T-helper 2 cell (primary cell): ENCODE results near the gene PCSK4.
"Not testable (repeated sequence)": the region's sequence is repeated elsewhere in the genome, so short reads cannot be mapped to it uniquely, and the experiment has no call there.

Experiments used
- DNase-seq, 5 experiments: peaks; one replicate each; pipeline versions ENCODE4 v3.0.0 to v3.0.0-alpha.2; 2012 to 2022
- total RNA-seq, 2 donors: gene quantifications; one replicate each; lab custom pipeline; 2026; lab: John Stamatoyannopoulos, UW

PCSK4 gene
- total RNA-seq, result 0.94 to 1.9 reads per million in 2 donors

DNA sequence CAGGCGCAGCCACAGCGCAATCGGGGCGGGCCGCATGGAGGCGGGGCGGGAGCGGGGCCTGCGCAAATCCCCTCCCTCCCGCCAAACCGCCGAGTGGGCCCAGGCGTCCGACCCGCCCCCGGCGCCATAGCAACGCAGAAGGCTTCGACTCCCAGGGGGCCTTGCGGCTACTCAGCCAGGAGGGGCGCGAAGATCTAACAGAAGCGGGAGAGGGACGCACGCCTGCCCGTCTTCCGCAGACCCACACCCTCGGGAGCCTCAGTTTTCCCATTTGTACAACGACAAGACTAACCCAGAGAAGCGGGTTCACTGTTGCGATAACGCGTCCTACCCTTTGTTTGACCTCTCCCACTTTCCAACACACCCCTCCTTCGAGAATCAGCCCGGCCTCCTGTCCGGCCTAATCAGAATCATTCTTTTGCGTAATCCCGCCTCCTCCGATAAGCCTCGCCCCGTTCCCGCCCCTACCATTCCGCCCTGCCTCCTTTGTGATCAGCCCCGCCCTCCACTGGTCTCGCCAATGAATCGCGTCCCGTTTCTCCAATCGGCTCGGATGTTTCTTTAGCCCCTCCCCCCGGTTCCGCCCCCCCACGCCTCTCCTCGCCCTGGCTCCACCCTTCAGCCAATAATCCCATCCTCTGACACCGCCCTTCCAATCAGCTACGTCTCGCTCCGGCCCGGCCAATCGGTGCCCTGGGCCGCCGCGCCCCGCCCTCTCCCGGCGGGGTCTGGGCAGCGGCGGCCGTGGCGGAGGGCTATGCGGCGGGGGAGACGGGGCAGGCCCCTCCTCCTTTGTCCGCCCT, at the start of gene PCSK4:
TSS of gene PCSK4 (minus strand) at position 40 of the 803 bp plus-strand sequence. CDS start at position 36, 4 bp downstream.
- peak; percentile 91 to 97 (median 96) for DNase-seq

DNA sequence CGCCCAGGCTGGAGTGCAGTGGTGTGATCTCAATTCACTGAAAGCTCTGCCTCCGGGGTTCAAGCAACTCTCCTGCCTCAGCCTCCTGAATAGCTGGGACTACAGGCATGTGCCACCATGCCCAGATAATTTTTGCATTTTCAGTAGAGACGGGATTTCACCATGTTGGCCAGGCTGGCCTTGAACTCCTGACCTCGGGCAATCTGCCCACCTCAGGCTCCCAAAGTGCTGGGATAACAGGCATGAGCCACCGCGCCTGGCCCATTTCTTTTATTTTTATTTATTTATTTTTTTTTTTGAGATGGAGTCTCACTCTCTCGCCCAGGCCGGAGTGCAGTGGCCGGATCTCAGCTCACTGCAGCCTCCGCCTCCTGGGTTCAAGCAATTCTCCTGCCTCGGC, 49.6 kb upstream of the PCSK4 start:
- not testable (repeated sequence) for DNase-seq

- DNase-seq, result no peak
Measured at GRCh38 chr19:1538978-1539377, 48.8 kb upstream of the PCSK4 start.

- not testable (repeated sequence) for DNase-seq
Measured at GRCh38 chr19:1535699-1536098, 45.5 kb upstream of the PCSK4 start.

GRCh38 chr19:1534972-1535371, 44.8 kb upstream of the PCSK4 start:
- DNase-seq, result no peak

DNA sequence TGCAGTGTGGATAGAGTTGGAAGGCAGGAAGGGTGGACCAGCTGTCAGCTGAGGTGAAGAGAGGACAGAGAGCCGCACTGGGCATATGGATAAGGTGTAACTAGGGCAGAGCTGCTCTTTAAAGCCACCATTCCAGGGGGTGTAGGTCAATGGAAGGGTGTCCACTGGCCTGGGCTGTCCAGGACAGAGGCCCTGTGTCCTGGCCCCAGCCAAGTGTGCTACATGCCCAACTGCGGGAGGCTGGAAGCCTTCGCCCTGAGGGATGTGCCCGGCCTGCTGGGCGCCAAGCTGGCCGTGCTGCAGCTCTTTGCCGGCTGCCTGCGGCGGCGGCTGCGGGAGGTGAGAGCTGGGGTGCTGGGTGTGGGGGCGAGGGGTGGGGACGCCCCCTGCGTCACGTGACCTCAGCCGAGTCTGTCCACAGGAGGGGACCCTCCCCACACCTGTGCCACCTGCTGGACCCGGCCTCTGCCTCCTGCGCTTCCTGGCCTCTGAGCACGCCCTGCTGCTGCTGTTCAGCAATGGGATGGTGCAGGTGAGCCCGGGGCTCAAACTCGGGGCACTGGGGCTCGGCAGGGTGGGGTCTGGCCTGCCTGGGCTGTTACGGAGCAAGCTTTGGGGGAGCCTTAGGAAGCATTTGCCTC, 43.5 kb upstream of the PCSK4 start:
- DNase-seq, result no peak

GRCh38 chr19:1532003-1532402, 41.9 kb upstream of the PCSK4 start:
- DNase-seq, result no peak

DNA sequence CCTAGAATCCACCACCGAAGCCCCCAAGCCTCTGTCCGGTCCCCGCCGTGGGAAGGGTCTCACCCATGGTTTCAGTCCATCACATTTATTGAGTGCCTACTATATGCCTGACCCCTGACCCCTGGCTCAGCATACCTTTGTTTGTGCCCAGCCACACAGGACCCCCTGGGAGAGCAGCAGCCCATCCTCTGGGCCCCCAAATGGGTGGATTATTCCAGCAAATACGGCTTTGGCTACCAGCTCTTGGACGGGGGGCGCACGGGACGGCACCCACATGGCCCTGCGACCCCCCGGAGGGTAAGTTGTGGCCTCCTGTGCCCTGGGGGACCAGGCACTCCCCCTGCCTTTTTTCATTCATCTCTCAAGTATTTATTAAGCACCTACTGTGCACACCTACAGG, 41.4 kb upstream of the PCSK4 start:
- DNase-seq, result no peak

DNA sequence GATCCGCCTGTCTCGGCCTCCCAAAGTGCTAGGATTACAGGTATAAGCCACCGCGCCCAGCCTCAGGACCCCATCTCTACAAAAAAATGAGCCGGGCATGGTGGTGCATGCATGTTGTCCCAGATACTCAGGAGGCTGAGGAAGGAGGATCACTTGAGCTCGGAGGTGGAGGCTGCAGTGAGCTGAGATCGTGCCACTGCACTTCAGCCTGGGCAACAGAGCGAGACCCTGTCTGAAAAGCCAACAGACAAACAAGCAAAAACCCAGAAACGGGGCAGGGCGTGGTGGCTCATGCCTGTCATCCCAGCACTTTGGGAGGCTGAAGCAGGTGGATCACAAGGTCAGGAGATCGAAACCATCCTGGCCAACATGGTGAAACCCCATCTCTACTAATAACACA, 40.7 kb upstream of the PCSK4 start:
- not testable (repeated sequence) for DNase-seq

- no peak for DNase-seq
Measured at GRCh38 chr19:1529430-1529816, 39.3 kb upstream of the PCSK4 start.

GRCh38 chr19:1528596-1529429, 38.7 kb upstream of the PCSK4 start:
- no peak for DNase-seq

GRCh38 chr19:1527650-1528309, 37.6 kb upstream of the PCSK4 start:
- no peak for DNase-seq

DNA sequence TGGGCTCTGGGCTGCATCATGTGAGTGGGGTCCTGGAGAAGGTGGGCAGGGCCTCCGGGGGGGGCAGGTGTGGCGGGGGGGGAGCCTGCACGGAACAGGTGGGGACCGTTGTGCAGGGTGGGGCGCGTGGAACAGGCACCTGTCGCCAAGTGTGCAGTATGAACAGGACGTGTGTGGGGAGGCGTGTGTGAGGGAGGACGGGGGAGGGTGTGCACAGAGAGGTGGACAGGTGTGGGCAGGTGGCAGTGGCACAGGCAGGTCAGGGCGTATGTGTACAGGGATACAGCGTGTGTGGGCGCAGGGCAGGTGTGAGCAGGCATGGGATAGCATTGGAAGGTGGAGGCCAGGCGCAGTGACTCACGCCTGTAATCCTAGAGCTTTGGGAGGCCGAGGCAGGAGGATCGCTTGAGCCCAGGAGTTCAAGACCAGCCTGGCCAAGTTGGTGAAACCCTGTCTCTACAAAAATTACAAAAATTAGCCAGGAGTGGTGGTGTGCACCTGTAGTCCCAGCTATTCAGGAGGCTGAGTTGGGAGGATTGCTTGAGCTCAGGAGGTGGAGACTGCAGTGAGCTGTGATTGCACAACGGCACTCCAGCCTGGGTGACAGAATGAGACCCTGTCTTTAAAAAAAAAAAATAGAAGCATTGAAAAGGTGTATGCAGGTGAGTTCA, 37.0 kb upstream of the PCSK4 start:
- DNase-seq, result no peak

GRCh38 chr19:1526066-1526778, 36.1 kb upstream of the PCSK4 start:
- no peak for DNase-seq

GRCh38 chr19:1525343-1525742, 35.2 kb upstream of the PCSK4 start:
- DNase-seq, result no peak

DNA sequence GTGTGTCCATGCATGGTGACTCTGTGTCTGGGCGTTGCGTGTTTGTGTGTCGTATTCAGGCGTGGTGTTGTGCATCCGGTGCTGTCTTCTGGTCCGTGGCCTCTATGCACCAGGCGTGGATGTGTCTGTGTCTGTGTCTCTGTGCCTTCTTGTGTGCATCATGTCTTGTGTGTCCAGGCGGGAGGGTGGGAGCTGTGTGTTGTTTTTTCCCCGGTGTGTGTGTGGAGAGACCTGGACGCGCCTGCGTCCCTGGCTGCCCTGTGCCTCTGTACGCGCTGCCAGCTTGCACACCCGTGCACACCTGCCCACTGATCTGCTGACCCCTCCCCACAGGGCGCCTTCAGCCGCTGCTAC, 34.8 kb upstream of the PCSK4 start:
- no peak for DNase-seq

GRCh38 chr19:1524287-1524971, 34.3 kb upstream of the PCSK4 start:
- no peak for DNase-seq

DNA sequence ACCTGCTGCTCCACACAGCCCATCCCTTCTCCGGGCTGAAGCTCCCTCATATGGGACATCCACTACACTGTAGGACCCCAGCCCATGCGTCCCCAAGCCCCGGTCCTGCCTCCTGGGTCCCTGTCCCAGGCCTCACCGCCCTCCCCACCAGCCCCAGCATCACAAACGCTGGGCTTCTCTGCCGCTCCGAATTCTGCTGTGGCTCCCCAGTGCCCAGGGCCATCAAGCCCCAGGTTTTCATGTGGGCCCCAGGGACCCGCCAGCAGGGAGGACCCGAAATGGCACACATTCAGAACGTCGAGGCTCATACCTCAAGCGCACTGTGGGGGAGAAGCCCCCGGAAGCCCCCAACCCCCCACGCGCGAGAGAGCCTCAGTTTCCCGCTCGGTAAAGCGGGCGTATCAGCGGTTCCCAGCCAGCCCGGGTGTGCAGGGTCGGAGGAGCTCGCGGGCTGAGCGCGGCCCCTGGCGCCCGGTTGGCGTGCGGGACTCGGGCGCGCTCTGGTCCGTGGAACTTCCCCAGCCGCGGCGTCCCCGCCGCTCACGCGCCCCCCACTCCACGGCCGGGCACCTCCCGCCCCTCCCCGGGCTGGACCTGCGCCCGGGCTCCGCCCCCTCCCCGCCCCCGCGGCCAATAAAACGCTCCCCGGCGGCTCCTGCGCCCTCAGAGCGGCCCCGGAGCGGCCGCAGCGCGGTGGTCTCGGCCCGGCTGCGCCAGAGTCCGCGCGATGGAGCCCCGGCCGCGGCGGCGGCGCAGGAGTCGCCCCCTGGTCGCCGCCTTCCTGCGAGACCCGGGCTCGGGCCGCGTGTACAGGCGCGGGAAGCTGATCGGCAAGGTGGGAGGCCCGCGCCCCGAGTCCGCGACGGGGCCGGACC, 33.5 kb upstream of the PCSK4 start, which contains the start of gene PLK5:
TSS of gene PLK5 (plus strand) at position 666 of the 875 bp plus-strand sequence. CDS start 2,920 bp downstream, outside the sequence.
- DNase-seq, result no peak

GRCh38 chr19:1522838-1523237, 32.7 kb upstream of the PCSK4 start:
- no peak for DNase-seq

- no peak for DNase-seq
Measured at GRCh38 chr19:1522061-1522460, 31.9 kb upstream of the PCSK4 start.
